HG02938 (cell line): ENCODE results near the gene ADAMTSL1.

Experiments used
- ATAC-seq: cut with Tn5 transposase; IDR thresholded peaks from one replicate; pipeline ENCODE4 v1.9.1; 2021; ENCODE audit warnings: mild to moderate bottlenecking, moderate library complexity; ENCODE audit not compliant: unreplicated experiment

ADAMTSL1 gene

DNA sequence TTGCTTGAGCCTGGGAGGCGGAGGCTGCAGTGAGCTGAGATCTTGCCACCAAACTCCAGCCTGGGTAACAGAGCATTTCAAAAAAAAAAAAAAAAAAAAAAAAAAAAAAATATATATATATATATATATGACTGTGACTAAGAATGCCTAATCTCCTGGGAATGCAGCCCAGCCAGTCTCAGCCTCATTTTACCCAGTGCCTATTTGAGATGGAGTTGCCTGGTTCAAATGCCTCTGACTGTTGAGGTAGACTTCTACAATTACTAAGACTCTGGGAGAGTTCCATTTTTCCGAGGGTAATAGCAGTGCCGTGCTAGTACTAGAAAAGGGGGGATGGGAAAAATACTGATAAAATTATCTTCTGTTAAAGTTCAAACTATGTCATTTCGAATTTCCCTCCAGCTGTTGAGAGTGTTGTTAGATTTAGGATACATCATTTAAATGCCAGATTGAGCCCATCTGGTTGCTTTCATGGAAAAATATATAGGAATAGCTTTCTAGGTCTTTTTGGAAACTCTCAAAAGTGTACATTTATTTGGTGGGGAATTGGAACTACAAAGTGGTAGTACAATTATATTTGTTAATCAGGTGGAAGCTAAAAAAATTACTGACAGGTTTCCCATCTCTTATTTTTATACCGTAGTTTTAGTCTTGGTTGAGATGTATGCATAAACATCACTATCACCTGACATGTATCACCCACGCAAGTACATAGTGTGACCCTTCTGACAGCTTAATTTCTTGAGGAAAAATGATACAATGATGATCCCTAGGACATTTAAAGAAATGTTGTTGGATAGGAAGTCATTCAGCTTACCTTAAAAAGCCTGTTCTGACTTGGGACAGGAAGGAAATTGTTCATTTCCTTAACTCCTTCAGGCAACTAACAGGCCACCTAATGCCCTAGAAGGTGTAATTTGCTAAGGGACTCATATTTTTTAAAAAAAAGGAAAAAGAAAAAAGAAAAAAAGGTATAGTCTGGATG lies 214.9 kb downstream of the ADAMTSL1 start:
- ATAC-seq, result no peak

DNA sequence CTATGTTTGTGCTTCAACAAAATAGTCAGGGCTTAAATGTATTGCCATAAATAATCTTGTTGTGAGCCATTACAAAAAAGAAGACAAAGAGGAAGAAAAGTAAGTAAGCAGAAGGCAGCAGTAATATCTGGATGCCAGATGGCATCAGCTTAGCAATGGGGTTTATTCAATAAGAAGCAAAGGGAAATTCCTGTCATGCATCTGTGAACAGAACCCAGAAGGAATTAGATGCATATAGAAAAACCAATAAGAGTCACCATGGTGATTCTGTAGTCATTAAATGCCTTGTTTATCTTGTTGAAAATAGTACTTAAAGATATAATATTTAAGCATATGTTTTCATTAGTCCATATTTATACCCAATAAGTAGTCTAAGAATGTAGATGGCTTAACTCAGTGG lies 216.0 kb downstream of the ADAMTSL1 start:
- no peak for ATAC-seq

GRCh38 chr9:18692268-18692667 lies 218.3 kb downstream of the ADAMTSL1 start:
- ATAC-seq, result peak; percentile 72

DNA sequence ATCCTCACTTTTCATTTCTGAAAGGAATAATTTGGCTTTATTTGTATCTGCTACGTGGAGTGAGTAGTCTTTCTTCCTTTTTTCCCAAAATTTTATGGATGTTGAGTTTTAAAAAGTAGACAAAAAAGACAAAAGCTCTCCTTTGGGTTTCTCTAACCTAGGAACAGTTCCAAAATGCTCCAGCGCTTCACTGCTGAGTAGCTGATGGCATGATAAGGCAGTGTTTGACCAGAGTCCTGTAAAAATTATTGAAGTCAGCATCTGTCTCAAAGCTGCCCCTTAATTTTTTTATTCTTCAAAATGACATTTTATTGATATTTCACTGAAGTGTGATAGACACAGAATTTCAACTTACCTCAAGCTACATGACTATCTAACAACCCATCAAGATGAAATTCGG lies 219.0 kb downstream of the ADAMTSL1 start:
- no peak for ATAC-seq

DNA sequence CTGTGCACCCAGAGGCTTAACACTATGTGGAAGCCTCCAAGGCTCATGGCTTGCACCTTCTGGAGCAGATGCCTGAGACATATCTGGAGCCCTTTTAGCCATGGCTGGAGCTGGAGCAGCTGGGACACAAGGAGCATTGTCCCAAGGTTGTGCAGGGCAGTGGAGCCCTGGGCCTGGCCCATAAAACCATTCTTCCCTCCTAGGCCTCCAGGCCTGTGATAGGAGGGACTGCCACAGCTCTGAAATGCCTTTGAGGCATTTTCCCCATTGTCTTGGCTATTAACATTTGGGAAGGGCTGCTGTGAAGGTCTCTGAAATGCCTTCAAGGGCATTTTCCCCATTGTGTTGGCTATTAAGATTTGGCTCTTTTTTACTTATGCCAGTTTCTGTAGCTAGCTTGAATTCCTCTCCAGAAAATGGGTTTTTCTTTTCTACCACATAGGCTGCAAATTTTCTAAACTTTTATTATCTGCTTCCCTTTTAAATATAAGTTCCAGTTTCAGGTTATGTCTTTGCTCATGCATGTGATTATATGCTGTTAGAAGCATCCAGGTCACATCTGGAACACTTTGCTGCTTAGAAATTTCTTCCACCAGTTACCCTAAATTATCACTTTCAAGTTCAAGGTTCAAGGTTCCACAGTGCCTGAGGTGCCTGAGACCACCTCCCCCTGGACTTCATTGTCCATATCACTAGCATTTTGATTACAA lies 221.2 kb downstream of the ADAMTSL1 start:
- ATAC-seq, result no peak

- ATAC-seq, result no peak
These were observed 225.0 kb downstream of the ADAMTSL1 start for GRCh38 chr9:18698992-18699391.

- no peak for ATAC-seq
These were observed 225.8 kb downstream of the ADAMTSL1 start for GRCh38 chr9:18699764-18700163.

DNA sequence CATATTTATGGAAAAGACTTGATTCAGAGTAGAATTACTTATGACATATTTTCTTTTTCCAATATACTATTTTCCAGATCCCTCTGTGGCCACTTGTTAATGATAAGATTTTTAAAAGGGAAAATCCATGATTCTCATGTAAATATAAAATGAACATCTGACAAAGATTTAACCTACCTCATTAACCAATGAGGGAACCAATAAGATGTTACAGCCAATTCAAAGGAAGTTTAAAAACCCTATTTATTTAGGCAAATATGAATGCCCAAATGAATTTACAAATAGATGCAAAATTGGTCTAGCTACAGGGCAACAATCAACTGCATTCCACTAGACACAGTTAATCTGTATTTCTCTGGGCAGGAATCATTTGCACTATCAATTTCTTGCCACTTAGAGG lies 226.8 kb downstream of the ADAMTSL1 start:
- ATAC-seq, result no peak

DNA sequence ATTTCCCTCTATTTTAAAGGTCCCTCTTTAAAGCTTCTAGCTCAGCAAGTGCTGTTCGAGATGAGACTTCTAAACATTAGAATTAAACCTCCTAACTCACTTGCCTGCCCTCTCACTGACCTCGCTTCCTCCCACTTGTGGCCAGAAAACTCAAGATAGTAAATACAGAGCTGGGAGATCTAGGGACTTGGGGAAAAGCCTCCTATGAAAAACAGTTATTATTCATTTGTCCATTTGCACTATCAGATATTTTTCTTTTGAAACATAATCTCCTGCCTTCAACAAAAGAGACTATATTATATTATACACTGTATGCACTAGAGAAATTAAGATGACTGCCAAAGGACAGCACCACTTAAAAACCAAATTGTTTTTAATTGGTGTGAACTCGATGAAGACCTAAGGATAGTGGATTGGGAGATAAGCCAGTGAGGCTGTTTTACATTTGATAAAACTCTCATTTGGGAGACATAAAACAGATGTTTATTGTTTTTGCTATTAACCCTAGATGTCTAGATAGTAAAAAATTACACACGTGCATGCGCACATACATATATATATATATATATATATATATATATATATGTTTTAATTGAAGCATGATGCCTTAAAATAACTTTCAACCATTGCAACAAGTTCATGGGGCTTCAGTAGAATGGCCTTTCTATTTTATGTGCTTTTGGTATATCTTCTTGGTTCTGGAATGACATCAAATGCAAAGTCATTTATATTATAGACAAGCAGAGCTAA lies 229.4 kb downstream of the ADAMTSL1 start:
- ATAC-seq, result no peak

DNA sequence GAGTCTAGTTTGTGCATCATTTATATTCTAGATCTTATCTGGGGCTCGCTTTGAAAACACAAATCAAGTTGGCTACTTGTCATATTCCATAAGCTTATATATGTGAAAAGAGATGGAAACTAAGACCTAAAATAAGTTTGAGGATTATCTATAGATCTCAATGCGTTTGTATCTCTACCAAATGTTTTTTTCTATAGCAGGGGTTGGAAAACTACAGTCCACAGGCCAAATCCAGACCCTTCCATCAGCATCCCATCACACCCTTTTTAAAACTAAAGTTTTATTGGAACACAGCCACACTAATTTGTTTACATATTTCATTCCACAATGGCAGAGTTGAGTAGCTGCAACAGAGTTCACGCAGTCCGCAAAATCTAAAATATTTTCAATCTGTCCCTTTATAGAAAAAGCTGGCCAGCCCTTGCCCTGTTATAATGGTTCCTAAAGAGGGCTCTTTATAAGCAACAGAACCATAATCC lies 230.0 kb downstream of the ADAMTSL1 start:
- no peak for ATAC-seq

GRCh38 chr9:18705796-18706392 lies 231.9 kb downstream of the ADAMTSL1 start:
- no peak for ATAC-seq

GRCh38 chr9:18706648-18707047 lies 232.7 kb downstream of the ADAMTSL1 start:
- ATAC-seq, result no peak

GRCh38 chr9:18707061-18707461 lies 233.1 kb downstream of the ADAMTSL1 start:
- no peak for ATAC-seq

- ATAC-seq, result no peak
These were observed 233.7 kb downstream of the ADAMTSL1 start for GRCh38 chr9:18707489-18708205.

- no peak for ATAC-seq
These were observed 234.5 kb downstream of the ADAMTSL1 start for GRCh38 chr9:18708429-18708828.

DNA sequence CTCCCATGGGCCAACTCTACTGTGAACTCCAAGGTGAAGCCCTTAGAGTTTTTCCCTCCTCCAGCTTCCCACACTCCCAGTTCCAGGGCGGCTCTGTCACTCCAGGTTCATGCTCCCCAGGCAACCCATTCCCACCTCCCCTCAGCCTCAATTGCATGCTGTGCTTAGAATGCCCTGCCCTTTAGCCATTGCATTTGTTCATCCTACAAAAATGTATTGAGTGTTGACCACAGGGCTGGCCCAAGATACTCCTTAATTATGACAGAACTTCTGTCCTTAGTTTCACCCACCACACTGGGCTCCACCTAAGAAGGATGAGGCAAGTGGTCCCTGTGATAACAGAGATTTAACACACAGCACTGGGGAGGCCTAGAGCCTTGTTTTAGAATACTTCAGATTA lies 236.1 kb downstream of the ADAMTSL1 start:
- no peak for ATAC-seq

GRCh38 chr9:18717759-18718158 lies 243.8 kb downstream of the ADAMTSL1 start:
- ATAC-seq, result no peak

DNA sequence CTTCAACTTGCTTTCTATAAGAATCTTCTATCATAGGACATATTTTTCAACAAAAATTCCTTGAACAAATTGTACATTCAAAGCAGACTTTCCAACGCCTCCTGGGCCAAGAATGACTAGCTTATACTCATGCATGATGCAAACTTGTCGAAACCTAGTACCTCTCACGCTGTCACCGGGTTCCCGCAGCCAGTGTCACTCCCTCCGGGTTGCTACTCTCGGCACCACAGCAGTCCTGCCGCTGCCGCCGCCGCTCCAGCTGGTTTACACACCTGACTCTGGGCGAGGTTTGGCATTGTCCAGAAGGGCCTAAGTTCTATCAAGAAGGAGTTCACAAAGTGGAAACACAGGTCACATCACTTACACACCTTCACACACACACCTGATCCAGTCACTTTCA lies 244.4 kb downstream of the ADAMTSL1 start:
- ATAC-seq, result no peak

DNA sequence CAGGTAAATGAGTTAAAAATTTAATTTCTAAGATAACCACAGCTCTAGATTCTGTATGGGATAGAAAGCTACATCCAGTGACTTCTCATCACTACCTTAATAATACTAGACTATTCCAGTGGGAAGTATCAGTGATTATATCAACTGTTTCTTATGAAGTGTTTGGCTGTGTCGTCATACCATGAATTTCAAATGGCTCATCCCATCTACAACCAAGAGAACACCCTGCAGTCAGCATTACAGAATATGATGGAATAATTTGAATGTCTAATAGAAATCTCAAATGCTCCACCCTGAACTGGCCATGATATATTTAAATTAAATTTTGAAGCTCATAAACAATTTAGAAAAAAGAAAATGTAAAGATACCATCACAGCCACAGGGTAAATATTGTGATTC lies 245.0 kb downstream of the ADAMTSL1 start:
- no peak for ATAC-seq

GRCh38 chr9:18720691-18721090 lies 246.7 kb downstream of the ADAMTSL1 start:
- ATAC-seq, result no peak
